Loucy (cell line): ENCODE measurements around the gene SPRYD3.

Source experiments
- H2AFZ ChIP-seq: fragments of 200-600 bp; sonication (generic); 2 replicates; pipeline ENCODE4 v1.6.0; 2016; ENCODE audit warnings: antibody characterized with exemption, mild to moderate bottlenecking, low read length, moderate library complexity
- H3F3A ChIP-seq: fragments of 200-600 bp; 2 replicates; pipeline ENCODE4 v1.6.0; 2016; ENCODE audit warnings: antibody characterized with exemption, low read depth, mild to moderate bottlenecking
- H3K27me3 ChIP-seq: fragments of 200-600 bp; sonication (generic); 2 replicates; pipeline ENCODE4 v1.6.1; 2014; ENCODE audit warnings: low read length, mild to moderate bottlenecking; ENCODE audit not compliant: insufficient read depth, poor library complexity, severe bottlenecking
- H3K36me3 ChIP-seq: fragments of 200-600 bp; sonication (generic); 2 replicates; pipeline ENCODE4 v1.6.1; 2016; ENCODE audit warnings: low read length; ENCODE audit not compliant: insufficient read depth
- H3K4me1 ChIP-seq: fragments of 200-600 bp; sonication (generic); 2 replicates; pipeline ENCODE4 v1.5.1; 2014; ENCODE audit warnings: low read length, mild to moderate bottlenecking; ENCODE audit not compliant: insufficient read depth, poor library complexity, severe bottlenecking
- H3K4me2 ChIP-seq: fragments of 200-600 bp; sonication (generic); 2 replicates; pipeline ENCODE4 v1.6.0; 2014; ENCODE audit warnings: antibody characterized with exemption, low read length, low read depth, mild to moderate bottlenecking; ENCODE audit not compliant: poor library complexity, severe bottlenecking
- H3K4me3 ChIP-seq: fragments of 200-600 bp; sonication (generic); 2 replicates; pipeline ENCODE4 v1.5.1; 2014; ENCODE audit warnings: low read length, mild to moderate bottlenecking, mixed read lengths; ENCODE audit not compliant: poor library complexity, severe bottlenecking
- H3K79me2 ChIP-seq: fragments of 200-600 bp; sonication (generic); 2 replicates; pipeline ENCODE4 v1.6.1; 2014; ENCODE audit warnings: low read length; ENCODE audit not compliant: insufficient read depth
- H3K9ac ChIP-seq: fragments of 200-600 bp; sonication (generic); 2 replicates; pipeline ENCODE4 v1.6.0; 2014; ENCODE audit warnings: mild to moderate bottlenecking, low read depth, low read length, moderate library complexity; ENCODE audit not compliant: poor library complexity, severe bottlenecking
- H3K9me2 ChIP-seq: fragments of 200-600 bp; sonication (generic); replicated peaks from 2 replicates; pipeline ENCODE4 v1.6.1; 2016; ENCODE audit warnings: low read depth, low read length, mixed read lengths
- H3K9me3 ChIP-seq: fragments of 200-600 bp; sonication (generic); 2 replicates; pipeline ENCODE4 v1.6.1; 2014; ENCODE audit warnings: mild to moderate bottlenecking, antibody characterized with exemption, low read length, low read depth; ENCODE audit not compliant: insufficient read depth
- H4K20me1 ChIP-seq: fragments of 200-600 bp; sonication (generic); 2 replicates; pipeline ENCODE4 v1.6.0; 2014; ENCODE audit warnings: antibody characterized with exemption, low read length, mild to moderate bottlenecking; ENCODE audit not compliant: insufficient read depth, poor library complexity, severe bottlenecking
- EZH2phosphoT487 ChIP-seq: fragments of 200-600 bp; IDR thresholded peaks from 2 replicates; pipeline ENCODE4 v1.6.1; 2018; ENCODE audit warnings: antibody characterized with exemption, mild to moderate bottlenecking, moderate library complexity, borderline replicate concordance
- TF ChIP-seq, protein P1 (sequence below): fragments of 200-600 bp; sonication (generic); conservative IDR thresholded peaks from 2 replicates; pipeline ENCODE4 v1.5.1; 2014; ENCODE audit warnings: mild to moderate bottlenecking, antibody characterized with exemption, low read length

The SPRYD3 gene

DNA sequence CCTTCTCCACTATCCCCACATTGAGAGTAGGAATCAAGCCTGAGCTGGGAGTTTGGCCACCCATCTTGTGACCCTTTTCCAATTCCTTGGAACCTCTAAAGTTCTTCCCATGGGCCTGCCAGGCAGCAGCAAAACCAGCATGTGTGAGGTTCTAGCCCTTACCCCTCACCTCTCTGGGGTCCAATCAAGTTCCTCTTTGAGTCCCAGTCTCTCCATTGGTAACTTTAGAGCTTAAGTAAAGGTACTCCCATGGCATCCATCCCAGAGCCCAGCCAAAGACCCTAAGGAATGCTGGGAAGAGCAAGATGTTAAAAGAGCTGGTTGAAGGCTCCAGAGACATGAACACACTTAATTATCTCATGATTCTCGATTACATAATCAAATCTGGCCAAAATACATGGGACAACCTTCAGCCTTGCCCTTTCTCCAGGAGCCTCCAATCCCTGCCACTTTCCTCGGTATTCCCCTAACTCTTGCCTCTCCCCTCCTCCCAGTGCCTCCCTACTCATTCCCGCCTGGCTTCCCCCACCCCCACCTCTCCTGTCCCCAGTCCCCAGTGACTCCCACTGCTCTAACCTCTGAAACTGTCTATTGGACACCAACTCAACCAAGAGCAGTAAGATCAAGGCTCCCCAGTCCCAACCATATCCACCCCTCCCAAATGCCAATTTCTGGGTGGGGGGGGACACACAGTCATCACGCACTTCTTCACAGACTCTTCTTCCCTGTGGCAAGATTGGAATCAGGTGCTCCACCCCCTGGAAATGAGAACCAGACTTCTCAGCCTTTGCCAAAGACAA is 34.1 kb downstream of the SPRYD3 start:
- TF ChIP-seq, protein P1, sequence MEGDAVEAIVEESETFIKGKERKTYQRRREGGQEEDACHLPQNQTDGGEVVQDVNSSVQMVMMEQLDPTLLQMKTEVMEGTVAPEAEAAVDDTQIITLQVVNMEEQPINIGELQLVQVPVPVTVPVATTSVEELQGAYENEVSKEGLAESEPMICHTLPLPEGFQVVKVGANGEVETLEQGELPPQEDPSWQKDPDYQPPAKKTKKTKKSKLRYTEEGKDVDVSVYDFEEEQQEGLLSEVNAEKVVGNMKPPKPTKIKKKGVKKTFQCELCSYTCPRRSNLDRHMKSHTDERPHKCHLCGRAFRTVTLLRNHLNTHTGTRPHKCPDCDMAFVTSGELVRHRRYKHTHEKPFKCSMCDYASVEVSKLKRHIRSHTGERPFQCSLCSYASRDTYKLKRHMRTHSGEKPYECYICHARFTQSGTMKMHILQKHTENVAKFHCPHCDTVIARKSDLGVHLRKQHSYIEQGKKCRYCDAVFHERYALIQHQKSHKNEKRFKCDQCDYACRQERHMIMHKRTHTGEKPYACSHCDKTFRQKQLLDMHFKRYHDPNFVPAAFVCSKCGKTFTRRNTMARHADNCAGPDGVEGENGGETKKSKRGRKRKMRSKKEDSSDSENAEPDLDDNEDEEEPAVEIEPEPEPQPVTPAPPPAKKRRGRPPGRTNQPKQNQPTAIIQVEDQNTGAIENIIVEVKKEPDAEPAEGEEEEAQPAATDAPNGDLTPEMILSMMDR: no peak
- no peak for TF ChIP-seq EZH2phosphoT487
- no peaks in the 10 kb centered on the region for H3K9me2 ChIP-seq
- H3K9me3 ChIP-seq: no peaks in the 10 kb centered on the region
- no peak overlapping the region for H3K4me3 ChIP-seq
- H3K36me3 ChIP-seq: peaks cover 22% of the 10 kb centered on the region; the same call in 1 of the 2 replicates
- peaks cover 5% of the 10 kb centered on the region for H3K4me1 ChIP-seq
- no peaks in the 10 kb centered on the region for H3K79me2 ChIP-seq
- no peaks in the 10 kb centered on the region for H4K20me1 ChIP-seq
- H3K4me2 ChIP-seq: no peak overlapping the region
- peaks cover 9% of the 10 kb centered on the region; the same call in 1 of the 2 replicates for H3F3A ChIP-seq
- no peaks in the 10 kb centered on the region for H3K27me3 ChIP-seq
- H2AFZ ChIP-seq: no peak overlapping the region
- H3K9ac ChIP-seq: no peak overlapping the region

DNA sequence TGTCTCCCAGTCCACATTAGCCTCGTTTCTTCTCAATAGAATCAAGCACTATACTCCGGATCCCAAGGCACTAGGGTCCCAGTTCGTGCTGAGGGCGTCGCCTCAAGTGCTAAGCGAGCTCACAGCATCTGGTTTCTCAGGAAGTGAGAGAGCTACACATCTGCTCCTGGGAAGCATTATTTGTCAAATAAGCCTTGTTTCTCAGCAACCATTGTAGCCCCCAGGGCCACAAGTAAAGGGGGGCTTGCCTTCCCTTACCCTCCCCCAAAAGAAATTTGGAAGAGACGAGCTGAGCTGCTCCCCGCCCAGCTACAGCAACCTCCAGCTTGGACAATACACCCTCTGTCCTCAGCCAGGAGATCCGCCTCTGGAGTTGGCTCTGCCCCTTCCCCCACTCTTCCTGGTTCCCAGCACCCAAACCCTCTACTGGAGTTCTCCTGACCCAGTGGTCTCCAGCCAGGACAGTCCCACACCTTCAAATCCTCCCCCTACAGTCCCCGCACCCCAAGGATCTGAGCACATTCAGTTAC is 35.1 kb downstream of the SPRYD3 start:
- Histone ChIP-seq H3K36me3 (peaks cover 32% of the 10 kb centered on the region; the same call in 1 of the 2 replicates), H3K79me2 (no peaks in the 10 kb centered on the region), H3K9ac (no peak overlapping the region), H3K4me1 (peaks cover 5% of the 10 kb centered on the region), H3K4me2 (no peak overlapping the region), H2AFZ (no peak overlapping the region), H4K20me1 (no peaks in the 10 kb centered on the region), H3K9me3 (no peaks in the 10 kb centered on the region), H3K27me3 (no peaks in the 10 kb centered on the region), H3K4me3 (no peak overlapping the region), H3F3A (peaks cover 9% of the 10 kb centered on the region; the same call in 1 of the 2 replicates), H3K9me2 (no peaks in the 10 kb centered on the region)
- no peak for TF ChIP-seq EZH2phosphoT487
- TF ChIP-seq, protein P1: no peak

DNA sequence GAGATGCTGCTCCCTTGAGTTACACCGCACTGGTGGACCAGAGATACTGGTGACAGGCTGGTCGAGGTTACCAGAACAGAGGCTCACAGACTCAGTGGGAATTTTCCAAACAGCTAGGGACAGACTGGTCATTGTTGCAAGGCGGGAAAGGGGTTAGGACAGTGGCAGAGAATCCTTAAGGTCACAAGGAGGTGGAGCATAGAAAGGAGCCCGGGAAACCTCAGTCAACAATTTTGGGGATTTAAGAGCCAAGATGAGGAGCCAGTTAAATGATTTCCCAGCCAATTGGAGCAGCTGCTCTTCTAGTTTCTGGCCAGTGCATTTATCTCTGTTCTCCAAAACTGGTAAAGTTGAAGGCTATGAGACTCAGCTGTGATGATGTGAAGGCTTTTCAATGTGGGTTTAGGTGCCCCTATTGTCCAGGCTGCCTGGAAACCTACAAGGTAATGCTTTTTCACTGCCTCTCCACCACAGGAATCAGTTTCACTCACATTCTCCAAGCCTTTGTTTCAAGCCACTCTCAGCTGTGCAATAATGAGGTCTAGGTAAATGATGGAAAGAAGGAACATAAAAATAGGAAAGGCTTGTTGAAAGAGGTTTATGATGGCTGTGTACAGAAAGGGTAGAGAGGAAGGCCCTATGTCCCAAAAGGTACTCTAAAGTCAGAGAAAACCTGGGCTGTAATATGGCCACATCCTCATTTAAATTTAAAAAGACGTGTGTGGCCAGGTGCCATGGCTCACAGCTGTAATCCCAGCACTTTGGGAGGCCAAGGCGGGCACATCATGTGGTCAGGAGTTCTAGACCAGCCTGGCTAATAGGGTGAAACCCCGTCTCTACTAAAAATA is 36.4 kb downstream of the SPRYD3 start:
- no peak overlapping the region for H2AFZ ChIP-seq
- H3K4me3 ChIP-seq: no peak overlapping the region
- no peaks in the 10 kb centered on the region for H4K20me1 ChIP-seq
- peaks cover 9% of the 10 kb centered on the region; the same call in 1 of the 2 replicates for H3F3A ChIP-seq
- H3K79me2 ChIP-seq: no peaks in the 10 kb centered on the region
- peaks cover 44% of the 10 kb centered on the region; the same call in 1 of the 2 replicates for H3K36me3 ChIP-seq
- H3K9me3 ChIP-seq: no peaks in the 10 kb centered on the region
- H3K4me1 ChIP-seq: peaks cover 5% of the 10 kb centered on the region
- TF ChIP-seq, protein P1: no peak
- no peak for TF ChIP-seq EZH2phosphoT487
- H3K4me2 ChIP-seq: no peak overlapping the region
- H3K9me2 ChIP-seq: no peaks in the 10 kb centered on the region
- H3K9ac ChIP-seq: no peak overlapping the region
- no peaks in the 10 kb centered on the region for H3K27me3 ChIP-seq
